GM21723 (cell line): Measurements from ENCODE around the gene RASSF8.

ENCODE experiments used
- ATAC-seq: cut with Tn5 transposase; IDR thresholded peaks from one replicate; pipeline ENCODE4 v1.9.1; 2021; ENCODE audit warnings: mild to moderate bottlenecking, moderate library complexity; ENCODE audit not compliant: unreplicated experiment

Gene RASSF8

GRCh38 chr12:25990495-25990894, 32.0 kb downstream of the RASSF8 start:
- ATAC-seq, result no peak

DNA sequence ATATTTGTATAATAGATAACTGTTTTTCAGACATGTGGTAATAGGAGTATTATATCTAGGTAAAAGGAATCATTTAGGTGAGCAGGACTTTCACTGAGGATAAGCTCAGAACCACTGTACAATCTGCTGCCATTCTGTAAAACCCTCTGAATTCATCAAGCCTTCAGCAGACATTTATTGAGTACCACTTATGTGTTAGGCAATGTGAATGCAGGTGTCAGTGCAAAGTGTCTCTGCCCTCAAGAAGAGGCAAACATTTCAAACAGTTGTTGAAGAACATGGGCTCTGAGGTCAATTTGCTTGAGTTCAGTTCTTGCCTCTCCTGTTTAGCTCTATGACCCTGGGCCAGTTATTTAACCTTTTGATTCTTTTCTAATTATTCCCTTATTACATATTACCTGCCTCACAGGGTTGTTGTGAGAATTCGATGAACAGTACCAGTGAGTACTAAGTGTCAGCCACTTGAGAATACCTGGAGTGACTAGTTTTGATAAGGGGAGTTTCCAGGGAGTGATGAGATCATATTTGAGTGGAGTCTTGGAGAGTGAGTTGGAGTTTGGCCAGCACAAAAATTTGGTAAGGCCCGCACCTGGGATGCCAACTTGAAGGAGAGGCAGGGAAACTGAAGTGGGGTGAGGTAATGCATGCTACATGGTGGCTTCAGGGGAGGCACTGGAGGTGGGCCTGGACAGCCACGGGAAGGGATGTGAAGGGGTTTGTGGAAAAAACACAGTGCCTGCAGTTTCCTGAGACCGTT, 33.7 kb downstream of the RASSF8 start:
- no peak for ATAC-seq

DNA sequence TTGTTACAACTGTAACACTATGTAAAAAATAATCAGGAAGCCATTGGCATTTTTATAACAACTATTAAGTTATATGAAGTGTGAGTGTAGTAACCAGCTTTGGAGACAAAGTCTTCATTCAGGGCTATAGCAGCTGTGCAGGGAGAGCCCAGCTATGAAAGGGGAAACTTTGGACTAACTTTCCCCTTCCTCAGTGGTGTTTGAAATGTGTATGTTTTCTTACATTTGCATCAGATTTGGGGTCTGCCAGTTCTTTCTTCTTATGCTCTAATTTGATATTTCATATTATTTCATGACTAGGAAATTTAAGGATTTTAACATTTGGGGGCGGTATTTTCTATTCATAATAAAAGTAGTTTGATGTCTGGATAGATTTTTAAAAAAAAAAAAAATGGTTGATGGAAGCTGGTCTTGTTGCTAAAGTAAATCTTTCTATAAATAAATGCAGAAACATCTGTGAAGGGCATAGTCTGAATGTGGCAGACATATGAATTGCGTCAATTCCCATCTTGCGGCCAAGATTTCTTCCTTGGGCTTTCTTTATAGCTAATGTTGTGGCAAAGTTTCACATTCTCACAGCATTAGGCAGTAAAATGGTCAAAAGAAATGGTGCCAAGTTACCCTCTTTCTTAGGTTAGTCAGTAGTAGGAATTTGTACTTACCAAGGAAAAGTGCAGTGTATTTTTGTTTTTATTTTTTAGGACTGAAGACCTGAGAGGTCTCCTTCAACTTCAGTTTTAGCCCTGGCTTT, 35.6 kb downstream of the RASSF8 start:
- ATAC-seq, result no peak

DNA sequence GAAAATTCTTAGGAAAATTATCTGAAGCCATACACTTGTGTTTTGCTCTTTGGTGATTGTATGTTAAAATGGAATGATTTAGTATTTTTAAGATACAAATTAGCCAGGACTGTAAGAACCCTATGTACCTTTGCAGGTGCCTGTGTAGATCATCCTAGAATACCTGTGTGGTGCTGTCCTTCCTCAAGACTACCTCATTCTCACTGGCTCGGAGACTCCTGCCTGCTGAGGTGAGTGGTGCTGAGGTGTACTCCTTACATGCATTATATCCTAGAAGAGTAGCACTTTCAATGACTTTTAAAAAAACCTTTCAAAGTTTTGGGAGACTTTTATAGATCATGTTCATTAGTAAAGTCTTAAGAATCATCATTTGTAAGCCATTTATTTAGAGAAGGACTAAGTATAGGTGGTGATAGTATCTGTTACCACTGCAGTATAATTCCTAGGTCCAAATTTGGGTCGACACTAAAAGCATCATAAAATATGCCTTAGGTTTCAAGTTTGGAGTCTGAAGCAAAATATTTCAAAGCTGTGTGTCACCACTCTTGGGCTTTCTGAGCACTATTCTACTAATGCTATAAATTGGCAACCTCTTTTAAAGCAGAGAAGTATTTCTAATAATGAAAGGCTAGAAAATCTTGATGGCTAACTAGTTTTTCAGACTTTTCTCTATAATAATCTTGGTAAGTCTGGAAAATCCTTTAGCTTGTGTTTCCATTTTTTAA, 36.6 kb downstream of the RASSF8 start:
- ATAC-seq, result no peak

DNA sequence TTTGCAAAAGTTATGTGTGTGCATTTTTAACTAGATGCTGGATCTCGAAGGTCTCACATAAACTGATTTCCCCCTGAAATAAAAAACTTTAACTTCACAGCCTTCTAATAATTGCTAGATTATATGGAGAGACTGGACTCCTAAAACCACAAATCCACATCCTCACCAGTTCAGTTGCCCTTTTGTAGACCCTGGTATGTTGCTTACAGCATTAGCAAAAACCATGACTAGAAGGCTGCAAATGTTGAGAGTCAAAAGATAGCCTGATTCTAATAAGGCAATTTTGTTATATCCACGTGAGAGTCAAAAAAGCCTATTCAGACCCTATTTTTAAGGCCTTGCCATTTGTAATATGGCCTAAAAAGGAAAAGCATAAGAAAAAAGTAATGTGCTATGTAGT, 37.4 kb downstream of the RASSF8 start:
- ATAC-seq, result no peak

DNA sequence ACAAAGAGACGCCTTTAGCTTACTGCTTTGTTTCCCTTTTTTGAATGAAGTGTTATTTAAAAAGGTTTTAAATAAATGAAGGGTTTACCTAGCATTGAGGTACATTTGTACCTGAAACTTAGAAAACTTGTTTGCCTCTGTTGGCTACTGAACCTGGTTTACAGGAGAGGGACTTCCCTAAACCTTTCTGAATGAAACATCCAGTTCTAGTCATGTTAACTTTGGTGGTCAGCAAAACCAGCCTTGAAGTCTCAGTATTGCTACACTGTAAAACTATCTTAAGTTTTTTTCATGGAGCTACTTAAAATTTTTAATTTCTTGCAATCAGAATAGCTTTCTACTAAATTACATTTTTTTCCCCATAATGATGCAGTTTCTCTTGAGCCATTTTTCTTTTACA, 38.2 kb downstream of the RASSF8 start:
- ATAC-seq, result no peak

DNA sequence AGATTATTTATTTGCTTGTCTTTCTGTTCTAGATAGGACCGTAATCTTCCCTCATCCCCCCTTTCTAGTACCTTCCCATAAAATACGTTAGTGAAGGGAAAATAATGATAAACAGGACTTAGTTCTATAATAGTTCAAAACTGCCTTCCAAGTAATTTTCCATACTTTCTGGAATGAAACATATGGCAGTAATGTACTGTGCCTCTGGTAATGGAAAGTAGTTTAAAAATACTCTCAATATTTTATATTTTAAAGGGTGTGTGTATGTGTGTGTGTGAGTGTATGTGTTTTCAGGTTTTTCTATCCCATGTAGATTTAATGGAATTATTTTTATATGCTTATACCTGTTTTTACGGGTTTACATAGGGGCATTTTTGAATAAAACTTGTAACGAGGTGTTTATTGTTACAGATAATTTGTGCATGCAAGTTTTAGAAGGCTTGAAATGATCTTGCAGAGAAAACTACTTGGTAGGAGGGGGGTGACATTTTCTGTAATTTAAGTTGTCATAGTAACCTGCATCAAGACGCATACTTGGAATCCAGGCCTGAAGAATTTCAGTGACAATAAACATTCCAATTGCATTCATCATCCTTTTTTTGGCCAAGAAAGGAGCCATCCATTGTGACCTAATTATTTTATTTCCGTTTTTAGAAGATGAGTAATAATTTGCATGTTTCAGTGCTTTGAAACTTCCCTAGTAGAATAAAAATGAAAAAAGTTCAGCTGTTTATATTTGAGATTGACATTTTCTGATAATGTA, 38.9 kb downstream of the RASSF8 start:
- no peak for ATAC-seq

- no peak for ATAC-seq
Measured at GRCh38 chr12:26000898-26001297, 42.4 kb downstream of the RASSF8 start.

DNA sequence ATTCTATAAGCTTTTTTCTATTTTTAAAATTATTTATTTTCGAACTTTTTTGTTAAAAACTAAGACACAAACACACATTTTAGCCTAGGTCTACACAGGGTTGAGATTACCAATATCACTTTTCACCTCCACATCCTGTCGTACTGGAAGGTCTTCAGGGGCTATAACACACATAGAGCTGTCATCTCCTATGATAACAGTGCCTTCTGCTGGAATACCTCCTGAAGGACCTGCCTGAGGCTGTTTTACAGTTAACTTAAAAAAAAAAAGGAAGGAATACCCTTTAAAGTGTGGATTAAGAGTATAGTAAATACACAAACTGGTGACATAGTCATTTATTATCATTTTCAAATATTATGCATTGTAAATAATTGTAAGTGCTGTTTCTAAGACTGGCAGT, 43.0 kb downstream of the RASSF8 start:
- no peak for ATAC-seq

DNA sequence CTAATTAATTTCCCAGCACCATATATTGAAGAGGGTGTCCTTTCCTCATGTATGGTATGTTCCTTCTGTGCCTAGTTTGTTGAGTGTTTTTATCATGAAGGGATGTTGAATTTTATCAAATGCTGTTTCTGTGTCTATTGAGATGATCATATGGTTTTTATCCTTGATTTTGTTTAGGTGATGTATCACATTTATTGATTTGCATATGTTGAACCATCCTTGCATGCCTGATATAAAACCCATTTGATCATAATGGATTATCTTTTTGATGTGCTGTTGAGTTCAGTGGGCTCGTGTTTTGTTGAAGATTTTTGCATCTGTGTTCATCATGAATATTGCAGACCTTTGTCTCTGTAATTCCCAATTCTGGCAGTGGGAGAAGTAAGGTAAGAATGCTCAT, 44.6 kb downstream of the RASSF8 start:
- no peak for ATAC-seq

- ATAC-seq, result no peak
Measured at GRCh38 chr12:26007566-26007965, 49.1 kb downstream of the RASSF8 start.

- no peak for ATAC-seq
Measured at GRCh38 chr12:26009593-26009992, 51.1 kb downstream of the RASSF8 start.

- ATAC-seq, result no peak
Measured at GRCh38 chr12:26010293-26010821, 51.9 kb downstream of the RASSF8 start.

GRCh38 chr12:26011099-26011498, 52.6 kb downstream of the RASSF8 start:
- ATAC-seq, result no peak

- ATAC-seq, result no peak
Measured at GRCh38 chr12:26014085-26014484, 55.6 kb downstream of the RASSF8 start.

- ATAC-seq, result no peak
Measured at GRCh38 chr12:26016516-26016915, 58.0 kb downstream of the RASSF8 start.

GRCh38 chr12:26017484-26018211, 59.2 kb downstream of the RASSF8 start:
- no peak for ATAC-seq

GRCh38 chr12:26018926-26019325, 60.4 kb downstream of the RASSF8 start:
- no peak for ATAC-seq

DNA sequence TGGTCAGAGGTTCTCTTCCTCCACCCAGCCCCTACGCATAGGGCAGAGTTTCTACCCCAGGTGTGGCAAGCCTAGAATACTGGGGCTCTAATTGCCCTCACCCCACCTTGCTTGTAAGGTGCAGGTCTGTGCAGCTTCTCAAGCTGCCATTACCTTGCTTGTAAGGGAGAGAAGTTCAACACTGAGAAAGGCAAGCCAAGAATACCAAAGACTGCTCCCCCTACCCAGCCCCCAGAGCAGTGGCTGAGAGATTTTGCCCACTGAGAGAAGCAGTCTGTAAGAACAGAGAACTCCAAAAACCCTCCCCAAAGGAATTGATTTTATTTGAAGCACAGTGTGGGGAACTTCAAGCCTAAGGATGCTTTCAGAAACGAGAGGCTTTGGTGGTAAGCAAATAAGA, 63.1 kb downstream of the RASSF8 start:
- ATAC-seq, result no peak

- ATAC-seq, result no peak
Measured at GRCh38 chr12:26022043-26022442, 63.6 kb downstream of the RASSF8 start.
